Measurements from ENCODE around the gene MEOX2.

MEOX2 gene

DNA sequence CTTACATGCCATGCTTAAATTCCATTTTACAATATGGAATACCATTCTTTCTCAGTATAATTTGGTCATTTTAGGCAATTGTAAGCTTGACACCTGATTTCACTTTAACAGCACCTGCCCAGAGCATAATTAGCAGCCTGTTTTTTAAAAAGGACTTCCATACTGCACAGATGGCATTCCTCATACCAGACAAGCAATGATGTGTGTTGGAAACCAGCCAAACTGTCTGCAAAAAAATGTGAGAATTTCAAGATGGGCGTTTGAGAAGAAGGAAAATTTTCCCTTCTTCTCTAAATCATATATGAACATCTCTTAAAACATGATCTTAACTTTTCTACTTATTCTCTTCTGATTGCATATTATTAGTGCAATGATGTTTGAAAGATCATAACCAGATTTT is 84.2 kb downstream of the MEOX2 start:
- Histone ChIP-seq H4K20me1 (ENCODE audit: insufficient read depth, low read length) (no peaks in the 10 kb centered on the region), H3K4me3 (ENCODE audit: low read length) (no peak overlapping the region), H3K9me2 (replicated peaks; ENCODE audit: insufficient read depth, low read length) (no peaks in the 10 kb centered on the region), H3K9ac (ENCODE audit: low read length) (no peak overlapping the region), H3K79me2 (ENCODE audit: low read length) (no peaks in the 10 kb centered on the region), H3K36me3 (replicated peaks; ENCODE audit: insufficient read depth, low read length) (no peaks in the 10 kb centered on the region), H3K27me3 (replicated peaks; ENCODE audit: insufficient read depth, low read length) (no peaks in the 10 kb centered on the region), H3K4me2 (ENCODE audit: low read depth, low read length) (no peak overlapping the region), H3K27ac (ENCODE audit: low read length) (no peak overlapping the region), H3K9me3 (replicated peaks; ENCODE audit: insufficient read depth, low read length) (no peaks in the 10 kb centered on the region), H3F3A (ENCODE audit: insufficient read depth, low read length) (no peaks in the 10 kb centered on the region), H3K4me1 (ENCODE audit: low read length) (no peaks in the 10 kb centered on the region), H2AFZ (ENCODE audit: low read length) (no peak overlapping the region)
- no peak for TF ChIP-seq EZH2 (optimal IDR thresholded peaks at IDR 0.05; ENCODE audit: low read depth, low read length)
- TF ChIP-seq, protein P1, sequence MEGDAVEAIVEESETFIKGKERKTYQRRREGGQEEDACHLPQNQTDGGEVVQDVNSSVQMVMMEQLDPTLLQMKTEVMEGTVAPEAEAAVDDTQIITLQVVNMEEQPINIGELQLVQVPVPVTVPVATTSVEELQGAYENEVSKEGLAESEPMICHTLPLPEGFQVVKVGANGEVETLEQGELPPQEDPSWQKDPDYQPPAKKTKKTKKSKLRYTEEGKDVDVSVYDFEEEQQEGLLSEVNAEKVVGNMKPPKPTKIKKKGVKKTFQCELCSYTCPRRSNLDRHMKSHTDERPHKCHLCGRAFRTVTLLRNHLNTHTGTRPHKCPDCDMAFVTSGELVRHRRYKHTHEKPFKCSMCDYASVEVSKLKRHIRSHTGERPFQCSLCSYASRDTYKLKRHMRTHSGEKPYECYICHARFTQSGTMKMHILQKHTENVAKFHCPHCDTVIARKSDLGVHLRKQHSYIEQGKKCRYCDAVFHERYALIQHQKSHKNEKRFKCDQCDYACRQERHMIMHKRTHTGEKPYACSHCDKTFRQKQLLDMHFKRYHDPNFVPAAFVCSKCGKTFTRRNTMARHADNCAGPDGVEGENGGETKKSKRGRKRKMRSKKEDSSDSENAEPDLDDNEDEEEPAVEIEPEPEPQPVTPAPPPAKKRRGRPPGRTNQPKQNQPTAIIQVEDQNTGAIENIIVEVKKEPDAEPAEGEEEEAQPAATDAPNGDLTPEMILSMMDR (IDR thresholded peaks at IDR 0.05; ENCODE audit: low read length) = no peak
- TF ChIP-seq EZH2phosphoT487 (IDR thresholded peaks at IDR 0.05; ENCODE audit: low read length) = no peak
- DNase-seq = no peak

DNA sequence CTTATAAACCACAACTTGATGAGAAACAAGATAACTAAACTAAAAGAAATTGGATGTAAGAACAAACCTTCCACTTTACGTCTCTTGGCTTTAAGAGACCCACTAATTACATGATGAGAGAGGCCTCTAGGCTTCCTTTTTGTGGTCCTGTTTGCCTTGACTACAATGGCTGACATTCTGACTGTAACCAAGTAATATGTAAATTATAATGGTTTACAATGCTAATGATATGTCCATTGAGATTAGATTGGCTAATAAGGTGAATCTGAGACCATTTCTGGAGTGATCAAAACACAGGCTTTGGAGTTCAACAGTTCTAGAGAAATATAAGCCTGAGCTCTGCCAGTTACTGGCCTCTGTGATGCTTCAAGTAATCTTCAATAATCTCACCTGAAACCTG is 85.3 kb downstream of the MEOX2 start:
- no peak overlapping the region for H2AFZ ChIP-seq (ENCODE audit: low read length)
- no peaks in the 10 kb centered on the region for H3K9me3 ChIP-seq (replicated peaks; ENCODE audit: insufficient read depth, low read length)
- H3K4me3 ChIP-seq (ENCODE audit: low read length) = no peak overlapping the region
- no peaks in the 10 kb centered on the region for H3K36me3 ChIP-seq (replicated peaks; ENCODE audit: insufficient read depth, low read length)
- H3K79me2 ChIP-seq (ENCODE audit: low read length) = no peaks in the 10 kb centered on the region
- no peaks in the 10 kb centered on the region for H3K4me1 ChIP-seq (ENCODE audit: low read length)
- no peaks in the 10 kb centered on the region for H3F3A ChIP-seq (ENCODE audit: insufficient read depth, low read length)
- no peaks in the 10 kb centered on the region for H4K20me1 ChIP-seq (ENCODE audit: insufficient read depth, low read length)
- TF ChIP-seq EZH2 (optimal IDR thresholded peaks at IDR 0.05; ENCODE audit: low read depth, low read length) (no peak), EZH2phosphoT487 (IDR thresholded peaks at IDR 0.05; ENCODE audit: low read length) (no peak)
- TF ChIP-seq, protein P1 (IDR thresholded peaks at IDR 0.05; ENCODE audit: low read length) = no peak
- no peak overlapping the region for H3K9ac ChIP-seq (ENCODE audit: low read length)
- H3K27me3 ChIP-seq (replicated peaks; ENCODE audit: insufficient read depth, low read length) = no peaks in the 10 kb centered on the region
- H3K4me2 ChIP-seq (ENCODE audit: low read depth, low read length) = no peak overlapping the region
- H3K9me2 ChIP-seq (replicated peaks; ENCODE audit: insufficient read depth, low read length) = no peaks in the 10 kb centered on the region
- no peak overlapping the region for H3K27ac ChIP-seq (ENCODE audit: low read length)
- no peak for DNase-seq

DNA sequence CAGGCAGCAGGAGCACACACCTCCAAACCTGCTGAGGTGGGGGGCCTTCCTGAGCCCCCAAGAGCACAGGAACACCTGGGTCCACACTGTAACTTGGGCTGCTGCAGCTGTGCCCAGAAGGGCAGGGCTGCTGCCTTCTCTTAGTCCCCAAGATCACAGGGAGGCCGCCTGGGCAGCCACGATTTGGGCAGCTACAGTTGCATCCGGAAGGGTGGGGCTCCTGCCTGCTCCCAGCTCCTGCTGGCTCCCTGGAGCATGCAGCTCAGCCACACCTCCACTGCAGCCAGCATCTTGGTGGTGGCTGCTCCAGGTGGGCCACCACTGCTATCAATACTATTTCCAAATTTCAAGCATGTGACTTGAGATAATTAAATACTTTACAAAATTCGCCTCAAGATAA is 86.2 kb downstream of the MEOX2 start:
- no peaks in the 10 kb centered on the region for H3K4me1 ChIP-seq (ENCODE audit: low read length)
- no peak overlapping the region for H2AFZ ChIP-seq (ENCODE audit: low read length)
- H3K4me3 ChIP-seq (ENCODE audit: low read length) = no peak overlapping the region
- TF ChIP-seq EZH2phosphoT487 (IDR thresholded peaks at IDR 0.05; ENCODE audit: low read length) (no peak), EZH2 (optimal IDR thresholded peaks at IDR 0.05; ENCODE audit: low read depth, low read length) (no peak)
- TF ChIP-seq, protein P1 (IDR thresholded peaks at IDR 0.05; ENCODE audit: low read length) = no peak
- H3K36me3 ChIP-seq (replicated peaks; ENCODE audit: insufficient read depth, low read length) = no peaks in the 10 kb centered on the region
- no peaks in the 10 kb centered on the region for H3K27me3 ChIP-seq (replicated peaks; ENCODE audit: insufficient read depth, low read length)
- H3K9me3 ChIP-seq (replicated peaks; ENCODE audit: insufficient read depth, low read length) = no peaks in the 10 kb centered on the region
- DNase-seq = no peak
- no peaks in the 10 kb centered on the region for H3F3A ChIP-seq (ENCODE audit: insufficient read depth, low read length)
- H3K27ac ChIP-seq (ENCODE audit: low read length) = no peak overlapping the region
- H3K4me2 ChIP-seq (ENCODE audit: low read depth, low read length) = no peak overlapping the region
- H4K20me1 ChIP-seq (ENCODE audit: insufficient read depth, low read length) = no peaks in the 10 kb centered on the region
- H3K9ac ChIP-seq (ENCODE audit: low read length) = no peak overlapping the region
- no peaks in the 10 kb centered on the region for H3K9me2 ChIP-seq (replicated peaks; ENCODE audit: insufficient read depth, low read length)
- no peaks in the 10 kb centered on the region for H3K79me2 ChIP-seq (ENCODE audit: low read length)

All from MM.1S (cell line).